A673 (cell line): ENCODE results near the gene RALGAPA2.

Source experiments
- CTCF ChIP-seq: fragments of 300-800, 200-600 bp; sonication (generic); conservative IDR thresholded peaks from 2 replicates; pipeline ENCODE4 v1.5.1; 2017; ENCODE audit warnings: low read depth, mild to moderate bottlenecking, antibody characterized with exemption, low read length, moderate library complexity, mixed read lengths
- EZH2 ChIP-seq: fragments of 200-600 bp; sonication (generic); IDR thresholded peaks from 2 replicates; pipeline ENCODE4 v1.6.1; 2017; ENCODE audit warnings: borderline replicate concordance, low read depth, mild to moderate bottlenecking, mixed read lengths, antibody characterized with exemption, low read length; ENCODE audit not compliant: poor library complexity, severe bottlenecking

DNA sequence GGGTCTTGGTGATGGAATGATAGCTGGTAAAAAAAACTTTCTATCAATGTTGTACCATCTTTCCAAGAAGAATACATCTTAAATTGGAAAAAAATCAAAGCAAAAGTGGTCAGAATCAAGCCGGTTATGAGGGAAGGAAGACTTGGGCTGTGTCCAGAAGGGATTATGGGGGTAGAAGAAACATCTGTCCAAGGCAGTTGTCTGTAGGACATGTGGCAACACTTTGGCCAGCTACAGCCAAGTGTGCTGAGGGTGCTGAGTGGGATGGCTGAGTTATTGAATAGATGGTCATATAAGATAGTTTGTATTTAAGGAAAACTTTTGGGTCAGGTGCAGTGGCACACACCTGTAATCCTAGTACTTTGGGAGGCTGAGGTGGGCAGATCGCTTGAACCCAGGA is 306.1 kb downstream of the RALGAPA2 start:
- TF ChIP-seq CTCF, result no peak
- no peak for TF ChIP-seq EZH2
